HG02610 (cell line): Measurements from ENCODE around the gene PRSS33.

Experiments used
- ATAC-seq: cut with Tn5 transposase; IDR thresholded peaks from one replicate; pipeline ENCODE4 v1.9.1; 2021; ENCODE audit warnings: mild to moderate bottlenecking, moderate library complexity; ENCODE audit not compliant: unreplicated experiment

Gene PRSS33

GRCh38 chr16:2787406-2787805 lies at the start of gene PRSS33:
PRSS33 (minus strand) TSS chr16:2787560; CDS start chr16:2786547, 1,013 bp downstream.
- no peak for ATAC-seq

- no peak for ATAC-seq
Measured at GRCh38 chr16:2836646-2837508, 49.5 kb upstream of the PRSS33 start.

- ATAC-seq: no peak
Measured at GRCh38 chr16:2835638-2836493, 48.5 kb upstream of the PRSS33 start.

- ATAC-seq: no peak
Measured at GRCh38 chr16:2834968-2835367, 47.6 kb upstream of the PRSS33 start.

- ATAC-seq: no peak
Measured at GRCh38 chr16:2833776-2834175, 46.4 kb upstream of the PRSS33 start.

GRCh38 chr16:2831203-2831602 lies 43.8 kb upstream of the PRSS33 start:
- no peak for ATAC-seq

- no peak for ATAC-seq
Measured at GRCh38 chr16:2830355-2830695, 43.0 kb upstream of the PRSS33 start.

GRCh38 chr16:2829501-2830354 lies 42.4 kb upstream of the PRSS33 start, which contains the start of gene ZG16B:
ZG16B (plus strand) TSS chr16:2830303; CDS start chr16:2830442, 139 bp downstream.
- ATAC-seq: no peak

- no peak for ATAC-seq
Measured at GRCh38 chr16:2828876-2829430, 41.6 kb upstream of the PRSS33 start.

- ATAC-seq: no peak
Measured at GRCh38 chr16:2828521-2828840, 41.1 kb upstream of the PRSS33 start.

- ATAC-seq: no peak
Measured at GRCh38 chr16:2827831-2828520, 40.6 kb upstream of the PRSS33 start.

GRCh38 chr16:2827374-2827791 lies 40.0 kb upstream of the PRSS33 start:
- ATAC-seq: no peak

GRCh38 chr16:2826591-2827373 lies 39.4 kb upstream of the PRSS33 start:
- ATAC-seq: no peak

GRCh38 chr16:2825906-2826305 lies 38.5 kb upstream of the PRSS33 start:
- no peak for ATAC-seq

GRCh38 chr16:2825049-2825742 lies 37.8 kb upstream of the PRSS33 start:
- ATAC-seq: no peak

GRCh38 chr16:2824626-2825025 lies 37.3 kb upstream of the PRSS33 start:
- no peak for ATAC-seq

- ATAC-seq: no peak
Measured at GRCh38 chr16:2822496-2822895, 35.1 kb upstream of the PRSS33 start.

GRCh38 chr16:2822158-2822495 lies 34.8 kb upstream of the PRSS33 start:
- no peak for ATAC-seq
